ACC112 (cell line): Measurements from ENCODE around the gene TOP1.

Experiments
- H2AFZ ChIP-seq: fragments of 200-600 bp; sonication (generic); one replicate; pipeline ENCODE4 v1.6.0; 2017; ENCODE audit warnings: antibody characterized with exemption, low read length; ENCODE audit not compliant: unreplicated experiment
- H3K27ac ChIP-seq: fragments of 200-600 bp; sonication (generic); 2 replicates; pipeline ENCODE4 v1.5.1; 2014; ENCODE audit warnings: low read depth, mild to moderate bottlenecking, antibody characterized with exemption, low read length, moderate library complexity
- H3K27me3 ChIP-seq: fragments of 200-600 bp; sonication (generic); 2 replicates; pipeline ENCODE4 v1.6.1; 2014; ENCODE audit warnings: mild to moderate bottlenecking, antibody characterized with exemption, low read length, moderate library complexity, mixed read lengths; ENCODE audit not compliant: insufficient read depth
- H3K36me3 ChIP-seq: fragments of 200-600 bp; sonication (generic); 2 replicates; pipeline ENCODE4 v1.6.1; 2016; ENCODE audit warnings: mild to moderate bottlenecking, antibody characterized with exemption, low read length, moderate library complexity, mixed read lengths; ENCODE audit not compliant: insufficient read depth
- H3K4me1 ChIP-seq: fragments of 200-600 bp; sonication (generic); one replicate; pipeline ENCODE4 v1.6.1; 2016; ENCODE audit warnings: low read length, mixed read lengths; ENCODE audit not compliant: insufficient read depth, unreplicated experiment, control insufficient read depth
- H3K4me3 ChIP-seq: fragments of 200-600 bp; sonication (generic); 2 replicates; pipeline ENCODE4 v1.5.1; 2014; ENCODE audit warnings: mild to moderate bottlenecking, low read depth, low read length
- H3K79me2 ChIP-seq: fragments of 200-600 bp; sonication (generic); one replicate; pipeline ENCODE4 v1.6.0; 2016; ENCODE audit warnings: low read length; ENCODE audit not compliant: control insufficient read depth, unreplicated experiment, insufficient read depth

TOP1 gene

GRCh38 chr20:41058674-41059635 is 30.3 kb downstream of the TOP1 start:
- Histone ChIP-seq H3K27ac (peak overlapping the region; percentile 68), H3K4me1 (peaks cover 38% of the 10 kb centered on the region), H2AFZ (no peak overlapping the region), H3K27me3 (no peaks in the 10 kb centered on the region), H3K79me2 (peaks cover 97% of the 10 kb centered on the region), H3K36me3 (peaks cover 32% of the 10 kb centered on the region), H3K4me3 (no peak overlapping the region)

- Histone ChIP-seq H3K79me2 (peaks cover 93% of the 10 kb centered on the region), H3K4me3 (no peak overlapping the region), H3K27me3 (no peaks in the 10 kb centered on the region), H3K27ac (no peak overlapping the region), H2AFZ (no peak overlapping the region), H3K4me1 (peaks cover 19% of the 10 kb centered on the region), H3K36me3 (peaks cover 32% of the 10 kb centered on the region)
Measured at GRCh38 chr20:41061155-41061554, 32.5 kb downstream of the TOP1 start.

- Histone ChIP-seq H3K36me3 (peaks cover 38% of the 10 kb centered on the region), H3K27ac (no peak overlapping the region), H3K4me3 (no peak overlapping the region), H2AFZ (no peak overlapping the region), H3K79me2 (peaks cover 88% of the 10 kb centered on the region), H3K27me3 (no peaks in the 10 kb centered on the region), H3K4me1 (peaks cover 5% of the 10 kb centered on the region)
Measured at GRCh38 chr20:41063442-41063841, 34.8 kb downstream of the TOP1 start.

- no peak overlapping the region for H3K27ac ChIP-seq
Measured at GRCh38 chr20:41064377-41064776, 35.8 kb downstream of the TOP1 start.

GRCh38 chr20:41065716-41066115 is 37.1 kb downstream of the TOP1 start:
- Histone ChIP-seq H3K27ac (no peak overlapping the region), H3K36me3 (peaks cover 38% of the 10 kb centered on the region), H3K79me2 (peaks cover 87% of the 10 kb centered on the region), H3K27me3 (no peaks in the 10 kb centered on the region), H3K4me1 (peaks cover 1% of the 10 kb centered on the region), H3K4me3 (no peak overlapping the region), H2AFZ (no peak overlapping the region)

More at GRCh38 chr20:41064377-41064776, 35.8 kb downstream of the TOP1 start:
- no peaks in the 10 kb centered on the region for H3K4me1 ChIP-seq
- H3K4me3 ChIP-seq = no peak overlapping the region
- H3K27me3 ChIP-seq = no peaks in the 10 kb centered on the region
- peaks cover 38% of the 10 kb centered on the region for H3K36me3 ChIP-seq
- H2AFZ ChIP-seq = no peak overlapping the region
- H3K79me2 ChIP-seq = peaks cover 88% of the 10 kb centered on the region

- Histone ChIP-seq H3K36me3 (peaks cover 10% of the 10 kb centered on the region), H3K27me3 (no peaks in the 10 kb centered on the region), H3K27ac (no peak overlapping the region), H3K79me2 (peaks cover 83% of the 10 kb centered on the region), H2AFZ (no peak overlapping the region), H3K4me3 (no peak overlapping the region), H3K4me1 (peaks cover 28% of the 10 kb centered on the region)
Measured at GRCh38 chr20:41068806-41069205, 40.2 kb downstream of the TOP1 start.

- Histone ChIP-seq H2AFZ (no peak overlapping the region), H3K79me2 (peaks cover 93% of the 10 kb centered on the region), H3K4me1 (peaks cover 60% of the 10 kb centered on the region), H3K27me3 (no peaks in the 10 kb centered on the region), H3K36me3 (peaks cover 22% of the 10 kb centered on the region), H3K27ac (peak overlapping the region; percentile 50), H3K4me3 (no peak overlapping the region)
Measured at GRCh38 chr20:41072190-41072863, 43.7 kb downstream of the TOP1 start.

GRCh38 chr20:41072915-41073314 is 44.3 kb downstream of the TOP1 start:
- Histone ChIP-seq H3K4me1 (peaks cover 66% of the 10 kb centered on the region), H3K36me3 (peaks cover 22% of the 10 kb centered on the region), H3K79me2 (peaks cover 91% of the 10 kb centered on the region), H2AFZ (no peak overlapping the region), H3K27ac (peak overlapping the region; percentile 50), H3K4me3 (no peak overlapping the region), H3K27me3 (no peaks in the 10 kb centered on the region)

GRCh38 chr20:41074441-41074840 is 45.8 kb downstream of the TOP1 start:
- no peak overlapping the region for H3K4me3 ChIP-seq
- no peaks in the 10 kb centered on the region for H3K27me3 ChIP-seq
- peaks cover 33% of the 10 kb centered on the region for H3K36me3 ChIP-seq
- peaks cover 81% of the 10 kb centered on the region for H3K79me2 ChIP-seq
- H2AFZ ChIP-seq = no peak overlapping the region
- H3K27ac ChIP-seq = no peak overlapping the region
- H3K4me1 ChIP-seq = peaks cover 73% of the 10 kb centered on the region

- H3K36me3 ChIP-seq = peaks cover 35% of the 10 kb centered on the region
- no peaks in the 10 kb centered on the region for H3K27me3 ChIP-seq
- H2AFZ ChIP-seq = no peak overlapping the region
- no peak overlapping the region for H3K27ac ChIP-seq
- peaks cover 67% of the 10 kb centered on the region for H3K79me2 ChIP-seq
- no peak overlapping the region for H3K4me3 ChIP-seq
- H3K4me1 ChIP-seq = peaks cover 76% of the 10 kb centered on the region
Measured at GRCh38 chr20:41076776-41077175, 48.2 kb downstream of the TOP1 start.
